EH (cell line): ENCODE results near the gene DLG2.

Experiments
- DNase-seq: peaks from one replicate; pipeline ENCODE4 v3.0.0-alpha.2; 2015; ENCODE audit warnings: low read depth

The DLG2 gene

GRCh38 chr11:84260862-84261261 lies 1366.3 kb downstream of the DLG2 start:
- no peak for DNase-seq

- DNase-seq, result no peak
Observed at GRCh38 chr11:84256618-84257017, 1370.5 kb downstream of the DLG2 start.

GRCh38 chr11:84255483-84255882 lies 1371.7 kb downstream of the DLG2 start:
- DNase-seq, result no peak

GRCh38 chr11:84250834-84251613 lies 1376.1 kb downstream of the DLG2 start:
- no peak for DNase-seq

- DNase-seq, result no peak
Observed at GRCh38 chr11:84249344-84250135, 1377.6 kb downstream of the DLG2 start.

GRCh38 chr11:84247926-84248325 lies 1379.2 kb downstream of the DLG2 start:
- DNase-seq, result no peak

GRCh38 chr11:84247129-84247528 lies 1380.0 kb downstream of the DLG2 start:
- DNase-seq, result no peak

GRCh38 chr11:84243629-84244263 lies 1383.4 kb downstream of the DLG2 start:
- no peak for DNase-seq

- no peak for DNase-seq
Observed at GRCh38 chr11:84241343-84242131, 1385.6 kb downstream of the DLG2 start.

- no peak for DNase-seq
Observed at GRCh38 chr11:84240847-84241246, 1386.3 kb downstream of the DLG2 start.

GRCh38 chr11:84236436-84236835 lies 1390.7 kb downstream of the DLG2 start:
- DNase-seq, result no peak

- DNase-seq, result no peak
Observed at GRCh38 chr11:84234462-84235202, 1392.5 kb downstream of the DLG2 start.

- DNase-seq, result no peak
Observed at GRCh38 chr11:84234011-84234410, 1393.1 kb downstream of the DLG2 start.

- no peak for DNase-seq
Observed at GRCh38 chr11:84232511-84232910, 1394.6 kb downstream of the DLG2 start.

- no peak for DNase-seq
Observed at GRCh38 chr11:84230402-84230801, 1396.7 kb downstream of the DLG2 start.

- DNase-seq, result no peak
Observed at GRCh38 chr11:84227970-84228665, 1399.0 kb downstream of the DLG2 start.

- no peak for DNase-seq
Observed at GRCh38 chr11:84224042-84224441, 1403.1 kb downstream of the DLG2 start.

GRCh38 chr11:84218318-84218717 lies 1408.8 kb downstream of the DLG2 start:
- no peak for DNase-seq

- no peak for DNase-seq
Observed at GRCh38 chr11:84215672-84216071, 1411.5 kb downstream of the DLG2 start.

- DNase-seq, result no peak
Observed at GRCh38 chr11:84214557-84214956, 1412.6 kb downstream of the DLG2 start.
